NCI-H2081 (cell line): Measurements from ENCODE around the gene KLHL25.
A peak's percentile ranks its signal among the peaks of the same experiment; 100 is the strongest.

Experiments
- DNase-seq, 2 experiments: peaks; one replicate each; lab custom pipeline; 2025; lab: John Stamatoyannopoulos, UW

KLHL25 gene

DNA sequence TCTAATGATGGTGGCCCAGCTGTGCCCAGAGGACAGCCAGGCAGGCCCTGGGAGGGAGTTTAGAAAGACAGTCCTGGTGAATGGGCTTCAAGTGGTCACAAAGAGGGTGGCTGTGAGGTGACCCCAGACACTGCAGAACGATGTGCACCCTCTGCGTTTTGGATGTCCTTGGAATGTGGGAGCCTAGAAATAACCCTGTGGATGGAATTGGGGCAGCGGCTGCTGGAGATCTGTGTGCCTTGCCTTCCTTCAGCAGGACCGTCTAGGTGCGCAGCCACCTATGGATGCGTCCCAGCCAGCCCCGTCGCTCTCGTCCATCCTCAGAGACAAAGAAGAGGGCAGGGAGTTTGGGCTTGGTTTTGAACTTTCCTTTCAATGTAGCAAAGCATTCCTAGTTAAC is 46.5 kb downstream of the KLHL25 start:
- DNase-seq, result no peak

GRCh38 chr15:85746641-85747040 is 48.1 kb downstream of the KLHL25 start:
- no peak for DNase-seq

DNA sequence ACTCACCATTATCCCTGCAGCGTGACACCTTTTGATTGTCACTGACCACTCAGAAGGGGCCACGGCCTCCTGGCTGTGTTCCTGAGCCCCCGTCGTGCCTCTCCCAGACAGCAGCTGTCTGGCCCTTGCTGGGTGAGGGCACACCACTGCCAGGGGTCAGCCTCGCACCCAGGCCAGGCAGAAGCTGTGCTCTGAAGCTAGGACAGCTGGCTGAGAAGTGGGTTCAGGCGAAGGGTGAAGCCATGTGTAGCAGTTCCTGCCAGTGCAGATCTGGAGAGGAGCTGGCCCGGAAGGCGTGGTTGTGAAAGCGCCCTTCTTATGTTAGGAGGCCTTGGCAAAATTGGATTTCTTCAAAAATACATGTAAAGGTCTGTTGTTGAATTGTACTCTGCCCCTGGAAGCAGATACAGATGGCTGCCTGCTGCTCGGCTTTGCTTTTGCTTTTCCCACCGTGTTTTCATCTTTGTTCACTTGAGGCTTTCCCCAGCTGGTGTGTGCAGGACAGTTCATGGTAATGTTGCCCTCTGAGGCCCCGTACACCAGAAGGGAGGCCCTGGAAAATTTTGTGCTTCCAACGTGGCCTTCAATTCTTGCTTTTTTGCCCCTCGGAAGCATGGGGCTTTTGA is 49.1 kb downstream of the KLHL25 start:
- DNase-seq, result no peak

GRCh38 chr15:85745023-85745422 is 49.7 kb downstream of the KLHL25 start:
- DNase-seq, result no peak

GRCh38 chr15:85744579-85744978 is 50.1 kb downstream of the KLHL25 start:
- DNase-seq, result no peak

DNA sequence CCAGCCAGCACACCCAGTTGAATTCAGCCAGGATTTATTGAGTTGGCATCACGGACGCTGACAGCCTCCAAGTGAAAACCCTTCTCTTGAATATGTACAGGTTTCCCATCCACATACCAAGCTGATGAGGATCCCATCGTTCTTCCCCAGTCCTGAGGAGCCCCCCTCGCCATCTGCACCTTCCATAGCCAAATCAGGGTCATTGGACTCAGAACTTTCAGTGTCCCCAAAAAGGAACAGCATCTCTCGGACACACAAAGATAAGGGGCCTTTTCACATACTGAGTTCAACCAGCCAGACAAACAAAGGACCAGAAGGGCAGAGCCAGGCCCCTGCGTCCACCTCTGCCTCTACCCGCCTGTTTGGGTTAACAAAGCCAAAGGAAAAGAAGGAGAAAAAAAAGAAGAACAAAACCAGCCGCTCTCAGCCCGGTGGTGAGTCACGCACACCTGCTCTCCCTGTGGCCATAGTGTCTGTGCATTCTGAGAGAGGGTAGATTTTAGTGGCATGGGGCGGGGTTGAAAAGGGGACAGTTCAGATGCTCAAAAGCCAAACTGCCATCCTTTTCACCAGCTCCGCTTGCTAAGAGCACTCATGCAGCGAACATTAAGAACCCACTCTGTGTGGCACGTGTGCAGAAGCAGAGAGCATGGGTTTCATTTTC is 51.2 kb downstream of the KLHL25 start:
- DNase-seq, result no peak

- no peak for DNase-seq
Observed at GRCh38 chr15:85742186-85742821, 52.4 kb downstream of the KLHL25 start.

DNA sequence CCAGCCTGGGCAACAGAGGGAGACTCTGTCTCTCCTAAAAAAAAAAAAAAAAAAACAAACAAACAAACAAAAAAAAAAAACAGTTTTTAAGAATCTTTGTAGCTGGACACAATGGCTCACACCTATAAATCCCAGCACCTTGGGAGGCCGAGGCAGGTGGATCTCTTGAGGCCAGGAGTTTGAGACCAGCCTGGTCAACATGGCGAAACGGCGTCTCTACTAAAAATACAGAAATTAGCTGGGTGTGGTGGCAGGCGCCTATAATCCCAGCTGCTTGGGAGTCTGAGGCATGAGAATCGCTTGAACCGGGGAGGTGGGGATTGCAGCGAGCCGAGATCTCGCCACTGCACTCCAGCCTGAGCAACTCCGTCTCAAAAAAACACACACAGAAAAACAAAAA is 53.1 kb downstream of the KLHL25 start:
- DNase-seq, result no peak

- DNase-seq, result no peak
Observed at GRCh38 chr15:85741021-85741421, 53.7 kb downstream of the KLHL25 start.

DNA sequence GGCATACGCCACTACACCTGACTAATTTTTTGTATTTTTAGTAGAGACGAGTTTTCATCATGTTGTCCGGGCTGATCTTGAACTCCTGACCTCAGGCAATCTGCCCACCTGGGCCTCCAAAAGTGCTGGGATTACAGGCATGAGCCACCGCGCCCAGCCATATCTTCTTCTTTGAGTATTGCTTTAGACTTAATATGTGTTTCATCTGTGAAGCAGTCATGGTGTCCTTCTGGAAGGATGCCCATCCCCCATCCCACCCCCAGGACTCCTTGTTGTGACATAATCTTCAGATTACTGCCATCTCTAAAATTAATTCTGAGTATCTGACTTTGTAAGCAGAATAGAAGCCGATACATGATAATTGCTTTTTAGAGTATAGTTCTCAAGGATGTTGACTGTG is 57.7 kb downstream of the KLHL25 start:
- DNase-seq, result no peak

- DNase-seq, result no peak
Observed at GRCh38 chr15:85733416-85733815, 61.3 kb downstream of the KLHL25 start.

GRCh38 chr15:85730001-85730820 is 64.5 kb downstream of the KLHL25 start:
- peak; percentile 60 to 71 for DNase-seq

- DNase-seq, result no peak
Observed at GRCh38 chr15:85727068-85727467, 67.7 kb downstream of the KLHL25 start.

- no peak for DNase-seq
Observed at GRCh38 chr15:85726454-85726853, 68.3 kb downstream of the KLHL25 start.

GRCh38 chr15:85725564-85725963 is 69.2 kb downstream of the KLHL25 start:
- no peak for DNase-seq

DNA sequence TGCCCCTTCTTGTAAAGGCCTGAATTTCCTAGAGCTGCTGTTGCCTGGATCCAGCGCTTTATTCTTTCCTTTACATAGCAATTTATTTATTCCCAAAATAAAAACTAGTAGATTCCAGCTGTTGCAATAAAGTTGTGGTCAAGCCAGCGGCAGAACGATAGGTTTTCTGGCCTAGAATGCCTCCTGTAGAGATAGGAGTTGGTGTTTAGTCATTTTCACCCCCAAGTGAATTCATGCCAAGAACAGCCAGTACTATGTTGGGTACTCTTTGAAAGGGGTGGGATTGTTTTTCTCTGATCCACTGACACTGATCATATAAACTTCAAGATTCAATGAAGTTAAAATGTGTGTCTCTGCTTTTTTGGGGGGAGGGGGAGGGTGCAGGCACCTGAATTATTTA is 69.7 kb downstream of the KLHL25 start:
- DNase-seq, result no peak

- no peak for DNase-seq
Observed at GRCh38 chr15:85723960-85724945, 70.5 kb downstream of the KLHL25 start.

- no peak for DNase-seq
Observed at GRCh38 chr15:85722374-85723152, 72.2 kb downstream of the KLHL25 start.

DNA sequence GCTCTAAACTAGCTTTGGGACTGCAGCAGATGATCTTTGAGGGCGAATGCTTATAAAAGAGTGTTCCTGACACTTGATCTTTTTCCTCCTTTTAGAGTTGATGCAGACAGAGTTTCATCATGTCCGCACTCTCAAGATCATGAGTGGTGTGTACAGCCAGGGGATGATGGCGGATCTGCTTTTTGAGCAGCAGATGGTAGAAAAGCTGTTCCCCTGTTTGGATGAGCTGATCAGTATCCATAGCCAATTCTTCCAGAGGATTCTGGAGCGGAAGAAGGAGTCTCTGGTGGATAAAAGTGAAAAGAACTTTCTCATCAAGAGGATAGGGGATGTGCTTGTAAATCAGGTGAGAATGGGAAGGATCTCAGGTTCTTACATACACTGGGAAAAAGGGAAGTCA is 75.7 kb downstream of the KLHL25 start:
- no peak for DNase-seq

- no peak for DNase-seq
Observed at GRCh38 chr15:85718271-85718971, 76.3 kb downstream of the KLHL25 start.
